Mammary epithelial cell (primary cell): Measurements from ENCODE around the gene ARFGAP1.

Source experiments
- CTCF ChIP-seq, 2 donors: IDR thresholded peaks in 1 of 2; conservative IDR thresholded peaks in 1 of 2; 2 replicates each; pipeline ENCODE4 v1.5.1; 2011 to 2012; ENCODE audit warnings: inconsistent platforms in 2 of 2, low read length in 2 of 2, mild to moderate bottlenecking in 2 of 2, control low read depth in 1 of 2, low read depth in 1 of 2; ENCODE audit not compliant: insufficient read depth in 1 of 2; ENCODE audit errors: extremely low read depth in 1 of 2
- EZH2 ChIP-seq: IDR thresholded peaks from 2 replicates; pipeline ENCODE4 v1.6.1; 2012; ENCODE audit warnings: low read length, inconsistent platforms, borderline replicate concordance

DNA sequence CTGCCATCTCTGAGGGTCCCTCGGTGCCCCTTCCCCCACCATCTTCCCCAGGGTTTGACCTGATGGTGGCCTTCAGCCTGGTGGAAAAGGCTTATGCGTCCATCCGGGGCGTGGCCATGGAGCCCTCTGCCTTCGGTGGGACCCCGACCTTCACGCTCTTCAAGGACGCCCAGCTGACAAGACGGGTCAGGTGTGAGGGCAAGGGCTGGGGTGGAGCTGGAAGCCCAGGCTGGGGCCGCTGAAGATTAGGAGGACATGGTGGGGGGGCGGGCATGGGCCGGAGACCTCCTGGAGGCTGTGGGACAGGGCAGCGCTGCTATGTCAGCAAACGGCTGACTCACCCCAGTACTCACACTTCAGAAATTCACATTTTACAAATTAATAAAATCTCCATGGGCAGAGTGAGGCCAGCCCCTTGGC lies 43.9 kb downstream of the ARFGAP1 start:
- no peak for TF ChIP-seq CTCF (conservative IDR thresholded peaks at IDR 0.05 in 1 of 2, IDR thresholded peaks at IDR 0.05 in 1 of 2; ENCODE audit: extremely low read depth in 1 of 2, insufficient read depth in 1 of 2, low read depth in 1 of 2, low read length in 2 of 2)
- no peak for TF ChIP-seq EZH2
